Lung (tissue), 12 donors: ENCODE measurements around the gene ETV3L. TPM values are rescaled to one million over a fixed set of nuclear protein-coding genes. Genes with fewer than 3 reads are reported as not detected.

Experiments used
- ATAC-seq: fragments of 200-7000 bp; cut with Tn5 transposase; one replicate; pipeline ENCODE4 v1.9.1; 2020; ENCODE audit warnings: moderate number of reproducible peaks; ENCODE audit not compliant: insufficient read depth, low FRiP score
- DNase-seq, 3 donors: peaks; one replicate each; pipeline ENCODE4 v3.0.0-alpha.2; 2013 to 2017
- H3K27ac ChIP-seq, 2 donors: one replicate each; pipeline ENCODE4 v1.5.1; 2013; ENCODE audit warnings: mild to moderate bottlenecking in 2 of 2, moderate library complexity in 2 of 2, control low read depth in 1 of 2, inconsistent platforms in 1 of 2, low read depth in 1 of 2, low read length in 1 of 2
- H3K27me3 ChIP-seq, 3 donors: one replicate each; pipeline ENCODE4 v1.5.1; 2013; ENCODE audit warnings: low read length in 2 of 3; ENCODE audit not compliant: control insufficient read depth in 3 of 3, insufficient read depth in 3 of 3
- H3K36me3 ChIP-seq, 4 donors: one replicate each; pipeline ENCODE4 v1.5.1; 2013; ENCODE audit warnings: low read length in 4 of 4, mild to moderate bottlenecking in 1 of 4, moderate library complexity in 1 of 4; ENCODE audit not compliant: control insufficient read depth in 4 of 4, insufficient read depth in 4 of 4
- H3K4me1 ChIP-seq, 5 donors: one replicate each; pipeline ENCODE4 v1.5.1; 2013; ENCODE audit warnings: low read length in 5 of 5, mild to moderate bottlenecking in 2 of 5, moderate library complexity in 1 of 5; ENCODE audit not compliant: control insufficient read depth in 5 of 5, insufficient read depth in 5 of 5
- H3K4me3 ChIP-seq: one replicate; pipeline ENCODE4 v1.5.1; 2013; ENCODE audit warnings: mild to moderate bottlenecking, control low read depth, moderate library complexity
- H3K9ac ChIP-seq, 2 donors: one replicate each; pipeline ENCODE4 v1.5.1; 2013; ENCODE audit warnings: low read length in 2 of 2, control low read depth in 1 of 2; ENCODE audit not compliant: insufficient read depth in 1 of 2
- H3K9me3 ChIP-seq, 4 donors: one replicate each; pipeline ENCODE4 v1.5.1; 2013; ENCODE audit warnings: low read length in 3 of 4, mild to moderate bottlenecking in 1 of 4, moderate library complexity in 1 of 4; ENCODE audit not compliant: control insufficient read depth in 4 of 4, insufficient read depth in 3 of 4
- CTCF ChIP-seq: IDR thresholded peaks from 2 replicates; pipeline ENCODE4 v1.5.1; 2012; ENCODE audit warnings: mild to moderate bottlenecking; ENCODE audit errors: control extremely low read depth, extremely low read depth
- WGBS, 2 donors: extraction: QIAGEN DNeasy Blood & Tissue Kit; methylation state at CpG; one replicate each; pipeline ENCODE4 v1.1.7; 2013; 5-methylcytosine and 5-hydroxymethylcytosine counted together
- polyA plus RNA-seq, 2 donors: library from polyadenylated mRNA; stranded (reverse); fragments of 200-250 nt; gene quantifications; one replicate each; pipeline ENCODE4 v1.2.1, GENCODE V29; 2013
- total RNA-seq, 2 donors: library from RNA; depleted of rRNA in 1 of 2; stranded (reverse); fragments of >200 nt in 1 of 2; gene quantifications; one replicate each; pipeline ENCODE4 v1.2.1, GENCODE V29; 2014 to 2021
- donor health status: control.
- donor health status: control.
- donor health status: Bipolar disorder and iron deficiency.
- donor health status: healthy.
- donor health status: DM: yes; HTN: yes; CAD: no.

ETV3L gene
- total and polyA plus RNA-seq, 4 donors: 0.05 TPM; not detected in 3

DNA sequence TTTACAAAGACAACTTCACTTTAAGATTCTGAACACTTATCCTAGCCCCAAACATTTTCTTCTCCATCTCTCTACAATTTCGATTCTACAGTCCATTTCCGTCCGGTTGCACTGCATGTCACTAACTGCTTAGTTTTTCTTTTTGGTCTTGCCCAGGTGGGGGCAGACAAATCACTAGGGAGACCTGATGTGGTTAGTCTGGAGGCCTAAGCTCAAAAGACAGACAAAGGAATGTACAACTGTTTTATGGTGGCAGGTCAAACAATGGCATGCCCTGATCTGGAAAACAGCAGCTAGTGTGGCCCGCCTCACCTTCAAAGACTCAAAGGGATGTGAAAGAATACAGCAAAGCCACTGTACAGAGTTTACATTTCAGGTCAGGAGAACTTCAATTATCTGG, 34.8 kb upstream of the ETV3L start:
- ATAC-seq: no peak
- Histone ChIP-seq H3K36me3 (peaks cover 20 to 53% (median 27%) of the 10 kb centered on the region in 4 donors), H3K27me3 (no peaks in the 10 kb centered on the region), H3K9ac (no peak overlapping the region), H3K4me3 (no peak overlapping the region), H3K4me1 (peaks cover 2 to 27% (median 16%) of the 10 kb centered on the region in 5 donors), H3K9me3 (no peaks in the 10 kb centered on the region), H3K27ac (no peak overlapping the region)
- TF ChIP-seq CTCF: no peak
- 92 to 94% methylated on average over 4 of the region's 4 CpGs for WGBS, 2 donors
- no peak for DNase-seq

GRCh38 chr1:157133426-157133825, 33.8 kb upstream of the ETV3L start:
- 49 to 53% methylated on average over 2 of the region's 2 CpGs for whole genome bisulfite sequencing, 2 donors
- Histone ChIP-seq H3K27ac (no peak overlapping the region), H3K4me1 (peaks cover 2 to 19% (median 13%) of the 10 kb centered on the region in 5 donors)

GRCh38 chr1:157132616-157133167, 33.1 kb upstream of the ETV3L start:
- Histone ChIP-seq H3K4me1 (peaks cover 2 to 19% (median 13%) of the 10 kb centered on the region in 5 donors), H3K9me3 (no peaks in the 10 kb centered on the region), H3K9ac (no peak overlapping the region), H3K27me3 (no peaks in the 10 kb centered on the region), H3K36me3 (peaks cover 20 to 62% (median 30%) of the 10 kb centered on the region in 4 donors), H3K27ac (no peak overlapping the region), H3K4me3 (no peak overlapping the region)
- DNase-seq (no peak), ATAC-seq (no peak)
- 63 to 75% methylated on average over 2 of the region's 2 CpGs for whole genome bisulfite sequencing, 2 donors
- no peak for TF ChIP-seq CTCF

More at GRCh38 chr1:157133426-157133825, 33.8 kb upstream of the ETV3L start:
- Histone ChIP-seq H3K9ac (no peak overlapping the region), H3K27me3 (no peaks in the 10 kb centered on the region), H3K4me3 (no peak overlapping the region), H3K36me3 (peaks cover 20 to 57% (median 27%) of the 10 kb centered on the region in 4 donors), H3K9me3 (no peaks in the 10 kb centered on the region)
- no peak for ATAC-seq
- DNase-seq: no peak
- no peak for TF ChIP-seq CTCF

DNA sequence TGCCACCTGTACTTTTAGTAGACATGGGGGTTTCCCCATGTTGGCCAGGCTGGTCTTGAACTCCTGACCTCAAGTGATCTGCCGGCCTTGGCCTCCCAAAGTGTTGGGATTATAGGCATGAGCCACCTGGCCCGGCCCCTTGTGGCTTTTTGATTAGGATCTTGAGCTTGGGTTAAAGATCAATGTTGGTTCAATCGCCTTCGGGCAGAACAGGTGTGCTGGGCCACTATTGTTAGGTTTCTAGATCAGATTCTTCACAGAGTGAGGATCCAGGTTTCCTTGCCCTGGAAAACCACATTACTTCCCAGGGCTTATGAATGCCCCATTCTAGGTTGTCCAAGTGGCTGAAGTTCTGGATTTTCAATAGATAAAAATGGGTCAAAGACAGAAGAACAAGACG, 32.5 kb upstream of the ETV3L start:
- 89 to 94% methylated on average over 5 of the region's 5 CpGs for WGBS, 2 donors
- no peaks in the 10 kb centered on the region for H3K27me3 ChIP-seq
- H3K27ac ChIP-seq: no peak overlapping the region
- peaks cover 22 to 62% (median 31%) of the 10 kb centered on the region in 4 donors for H3K36me3 ChIP-seq
- no peak for TF ChIP-seq CTCF
- no peak overlapping the region for H3K9ac ChIP-seq
- no peak for DNase-seq
- H3K4me1 ChIP-seq: peaks cover 2 to 15% (median 12%) of the 10 kb centered on the region in 5 donors
- H3K9me3 ChIP-seq: no peaks in the 10 kb centered on the region
- H3K4me3 ChIP-seq: no peak overlapping the region
- no peak for ATAC-seq
